Stomach (tissue), 9 donors: ENCODE data around the gene DESI1. TPM values are rescaled to one million over a fixed set of nuclear protein-coding genes. Genes with fewer than 3 reads are reported as not detected.
"Not testable (repeated sequence)": the region's sequence is repeated elsewhere in the genome, so short reads cannot be mapped to it uniquely, and the experiment has no call there.

ENCODE experiments used
- DNase-seq, 2 donors: peaks; one replicate each; pipeline versions ENCODE4 v3.0.0 to v3.0.0-alpha.2; 2013 to 2019
- H3K27ac ChIP-seq, 5 donors: fragments of 200-600 bp in 4 of 5; sonication (generic) in 4 of 5; one replicate each; pipeline ENCODE4 v1.5.1; 2013 to 2019; ENCODE audit warnings: mild to moderate bottlenecking in 1 of 5, moderate library complexity in 1 of 5
- H3K27me3 ChIP-seq, 3 donors: fragments of 200-600 bp; sonication (generic); one replicate each; pipeline ENCODE4 v1.5.1; 2017 to 2019; ENCODE audit warnings: mixed run types in 1 of 3
- H3K36me3 ChIP-seq, 4 donors: fragments of 200-600 bp; sonication (generic); 1 replicate in 3 of 4; 2 replicates in 1 of 4; pipeline ENCODE4 v1.5.1; 2016 to 2019
- H3K4me1 ChIP-seq, 4 donors: fragments of 200-600 bp; sonication (generic); one replicate each; pipeline ENCODE4 v1.5.1; 2016 to 2019
- H3K4me3 ChIP-seq, 4 donors: fragments of 200-600 bp; sonication (generic) in 3 of 4; one replicate each; pipeline ENCODE4 v1.5.1; 2016 to 2019; ENCODE audit warnings: mild to moderate bottlenecking in 1 of 4
- H3K9me3 ChIP-seq, 4 donors: fragments of 200-600 bp; sonication (generic); one replicate each; pipeline ENCODE4 v1.5.1; 2016 to 2019
- EP300 ChIP-seq: sonication (generic); formaldehyde crosslinking; IDR thresholded peaks from one replicate; pipeline ENCODE4 v1.6.1; 2017; ENCODE audit warnings: antibody characterized with exemption
- POLR2A ChIP-seq, 4 donors: fragments of 450-650 bp; IDR thresholded peaks; one replicate each; pipeline ENCODE4 v1.6.1; 2016; ENCODE audit warnings: antibody characterized with exemption in 4 of 4, control low read depth in 2 of 4, mild to moderate bottlenecking in 1 of 4, moderate library complexity in 1 of 4
- POLR2AphosphoS5 ChIP-seq, 3 donors: sonication (generic); formaldehyde crosslinking; IDR thresholded peaks; one replicate each; pipeline ENCODE4 v1.6.1; 2016; ENCODE audit warnings: antibody characterized with exemption in 3 of 3
- WGBS, 5 donors: extraction: QIAGEN DNeasy Blood & Tissue Kit in 3 of 5; methylation state at CpG; one replicate each; pipeline versions ENCODE4 v1.1.5 to v1.1.7; 2013 to 2018; 5-methylcytosine and 5-hydroxymethylcytosine counted together
- intact Hi-C: fragments of 100-400 bp; cut with DNase I; formaldehyde crosslinking; loops from one replicate; pipeline ENCODE4 v1.15.1; 2023; ENCODE audit warnings: low total_unique reads
- polyA plus RNA-seq, 3 donors: library from polyadenylated mRNA; stranded (reverse); fragments of 200-250 nt; gene quantifications; one replicate each; pipeline ENCODE4 v1.2.3, GENCODE V29; 2013
- total RNA-seq, 5 donors: library from RNA; depleted of rRNA; stranded (reverse); fragments of >200 nt; gene quantifications; one replicate each; pipeline versions ENCODE4 v1.1.0 to v1.2.3, GENCODE V29; 2014 to 2016
- TF ChIP-seq, protein P1 (sequence below), 7 experiments: fragments of 450-650 bp in 4 of 7; fragments of 200-600 bp in 3 of 7; sonication (generic) in 3 of 7; IDR thresholded peaks; one replicate each; pipeline ENCODE4 v1.5.1; 2016 to 2019; ENCODE audit warnings: antibody characterized with exemption in 7 of 7, control low read depth in 2 of 7, mild to moderate bottlenecking in 1 of 7
- donor health status: healthy with polysubstance abuse.
- donor health status: Bipolar disorder and iron deficiency.
- donor health status: healthy.

The DESI1 gene
- total and polyA plus RNA-seq, 8 donors, result 10.4 to 39.7 (median 15.8) TPM

DNA sequence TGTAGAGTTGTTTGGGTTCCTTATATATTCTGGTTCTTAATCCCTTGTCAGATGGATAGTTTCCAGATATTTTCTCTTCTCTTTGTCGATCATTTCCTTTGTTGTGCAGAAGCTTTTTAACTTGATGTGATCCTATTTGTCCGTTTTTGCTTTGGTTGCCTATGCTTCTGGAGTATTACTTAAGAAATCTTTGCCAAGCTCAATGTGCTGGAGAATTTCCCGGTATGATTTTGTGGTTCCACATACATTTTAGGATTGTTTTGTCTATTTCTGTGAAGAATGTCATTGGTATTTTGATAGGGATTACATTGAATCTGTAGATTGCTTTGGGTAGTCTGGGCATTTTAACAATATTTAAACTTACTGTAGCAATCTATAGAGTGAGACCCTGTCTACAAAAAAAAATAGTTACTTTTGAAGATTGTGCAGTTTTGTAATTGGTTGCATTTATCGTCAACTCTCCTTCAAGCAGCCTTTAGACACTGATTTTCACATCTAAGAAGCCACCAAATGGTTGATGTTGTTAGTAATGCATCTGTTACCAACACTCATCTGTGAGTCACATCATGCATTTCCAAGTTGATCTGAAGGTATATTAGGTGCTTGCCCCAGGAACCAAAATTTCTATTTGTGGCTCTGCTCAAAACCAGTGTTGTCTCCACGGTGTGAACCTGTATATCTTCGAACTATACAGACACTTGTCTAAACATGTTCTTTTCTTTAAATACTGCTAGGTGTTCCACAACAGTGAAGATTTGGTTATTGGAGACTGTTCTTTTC, 21.7 kb upstream of the DESI1 start:
- Histone ChIP-seq H3K27ac (no peak overlapping the region), H3K9me3 (no peaks in the 10 kb centered on the region), H3K4me1 (no peaks in the 10 kb centered on the region), H3K4me3 (no peak overlapping the region), H3K27me3 (no peaks in the 10 kb centered on the region), H3K36me3 (peaks cover 73 to 100% (median 100%) of the 10 kb centered on the region in 4 donors)
- no peak for DNase-seq
- TF ChIP-seq POLR2AphosphoS5 (IDR thresholded peaks at IDR 0.05) (no peak), POLR2A (IDR thresholded peaks at IDR 0.05) (no peak), EP300 (no peak)
- TF ChIP-seq, protein P1, sequence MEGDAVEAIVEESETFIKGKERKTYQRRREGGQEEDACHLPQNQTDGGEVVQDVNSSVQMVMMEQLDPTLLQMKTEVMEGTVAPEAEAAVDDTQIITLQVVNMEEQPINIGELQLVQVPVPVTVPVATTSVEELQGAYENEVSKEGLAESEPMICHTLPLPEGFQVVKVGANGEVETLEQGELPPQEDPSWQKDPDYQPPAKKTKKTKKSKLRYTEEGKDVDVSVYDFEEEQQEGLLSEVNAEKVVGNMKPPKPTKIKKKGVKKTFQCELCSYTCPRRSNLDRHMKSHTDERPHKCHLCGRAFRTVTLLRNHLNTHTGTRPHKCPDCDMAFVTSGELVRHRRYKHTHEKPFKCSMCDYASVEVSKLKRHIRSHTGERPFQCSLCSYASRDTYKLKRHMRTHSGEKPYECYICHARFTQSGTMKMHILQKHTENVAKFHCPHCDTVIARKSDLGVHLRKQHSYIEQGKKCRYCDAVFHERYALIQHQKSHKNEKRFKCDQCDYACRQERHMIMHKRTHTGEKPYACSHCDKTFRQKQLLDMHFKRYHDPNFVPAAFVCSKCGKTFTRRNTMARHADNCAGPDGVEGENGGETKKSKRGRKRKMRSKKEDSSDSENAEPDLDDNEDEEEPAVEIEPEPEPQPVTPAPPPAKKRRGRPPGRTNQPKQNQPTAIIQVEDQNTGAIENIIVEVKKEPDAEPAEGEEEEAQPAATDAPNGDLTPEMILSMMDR (IDR thresholded peaks at IDR 0.05), result no peak
- intact Hi-C loops, result no loop called here
- 89 to 98% (median 92%) methylated on average over 6 of the region's 6 CpGs for WGBS, 5 donors

DNA sequence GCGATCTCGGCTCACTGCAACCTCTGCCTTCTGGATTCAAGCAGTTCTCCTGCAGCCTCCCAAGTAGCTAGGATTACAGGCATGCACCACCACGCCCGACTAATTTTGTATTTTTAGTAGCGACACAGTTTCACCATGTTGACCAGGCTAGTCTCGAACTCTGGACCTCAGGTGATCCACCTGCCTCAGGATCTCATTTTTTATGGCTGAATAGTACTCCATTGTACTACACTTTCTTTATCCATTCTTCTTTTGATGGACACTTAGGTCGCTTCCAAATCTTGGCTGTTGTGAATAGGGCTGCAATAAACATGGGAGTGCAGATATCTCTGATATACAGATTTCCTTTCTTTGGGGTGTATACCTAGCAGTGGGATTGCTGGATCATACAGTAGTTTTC, 21.0 kb upstream of the DESI1 start:
- H3K4me3 ChIP-seq, result no peak overlapping the region
- no peak overlapping the region for H3K27ac ChIP-seq
- WGBS, 5 donors, result 95 to 98% (median 98%) methylated on average over 7 of the region's 7 CpGs
- intact Hi-C loops, result no loop called here
- no peaks in the 10 kb centered on the region for H3K27me3 ChIP-seq
- DNase-seq, result no peak
- TF ChIP-seq POLR2AphosphoS5 (IDR thresholded peaks at IDR 0.05) (no peak), EP300 (no peak), POLR2A (IDR thresholded peaks at IDR 0.05) (no peak)
- TF ChIP-seq, protein P1 (IDR thresholded peaks at IDR 0.05), result no peak
- H3K36me3 ChIP-seq, result peaks cover 73 to 100% (median 100%) of the 10 kb centered on the region in 4 donors
- H3K4me1 ChIP-seq, result peaks cover 0 to under 1% (median 0%) of the 10 kb centered on the region in 4 donors
- H3K9me3 ChIP-seq, result no peaks in the 10 kb centered on the region

DNA sequence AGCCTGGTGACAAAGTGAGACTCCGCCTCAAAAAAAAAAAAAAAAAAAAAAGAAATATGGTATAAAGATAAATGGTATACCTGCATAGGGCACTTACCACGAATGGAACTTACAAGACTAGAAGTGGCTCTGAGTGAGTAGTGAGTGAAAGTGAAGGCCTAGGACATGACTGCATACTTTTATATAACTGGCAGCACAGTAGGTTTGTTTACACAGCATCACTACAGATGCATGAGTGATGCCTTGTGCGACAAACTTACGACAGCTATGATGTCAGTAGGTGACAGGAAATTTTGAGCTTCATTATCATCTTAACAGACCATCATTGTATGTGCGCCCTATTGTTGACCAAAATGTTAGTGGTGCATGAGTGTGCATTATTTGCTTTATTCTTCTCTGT, 17.9 kb upstream of the DESI1 start:
- TF ChIP-seq EP300, result no peak
- Histone ChIP-seq H3K4me1 (peaks cover 0 to 6% (median 0%) of the 10 kb centered on the region in 4 donors), H3K4me3 (no peak overlapping the region), H3K36me3 (peaks cover 88 to 100% (median 100%) of the 10 kb centered on the region in 4 donors), H3K9me3 (no peaks in the 10 kb centered on the region), H3K27me3 (no peaks in the 10 kb centered on the region), H3K27ac (no peak overlapping the region)
- WGBS, 5 donors, result 81 to 93% (median 86%) methylated on average over 5 of the region's 5 CpGs
- no peak for DNase-seq
- intact Hi-C loops, result no loop called here

DNA sequence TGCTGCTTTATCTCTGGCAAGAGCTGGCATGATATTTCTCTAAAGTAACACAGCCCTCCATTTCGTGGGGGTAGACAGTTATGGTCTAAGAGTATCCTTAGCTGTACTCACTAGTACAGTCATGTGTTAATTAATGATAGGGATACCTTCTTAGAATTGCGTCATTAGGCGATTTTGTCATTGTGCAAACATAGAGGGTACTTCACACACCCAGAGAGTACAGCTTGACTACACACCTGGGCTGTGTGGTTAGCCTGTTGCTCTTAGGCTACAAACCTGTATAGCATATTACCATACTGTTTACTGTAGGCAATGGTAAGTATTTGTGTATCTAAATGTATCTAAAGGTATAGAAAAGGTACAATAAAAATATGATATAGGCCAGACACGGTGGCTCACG, 17.3 kb upstream of the DESI1 start:
- H3K9me3 ChIP-seq, result no peaks in the 10 kb centered on the region
- TF ChIP-seq POLR2A (IDR thresholded peaks at IDR 0.05), result no peak
- no peak for TF ChIP-seq EP300
- TF ChIP-seq, protein P1 (IDR thresholded peaks at IDR 0.05), result no peak
- TF ChIP-seq POLR2AphosphoS5 (IDR thresholded peaks at IDR 0.05), result no peak
- intact Hi-C loops, result no loop called here
- H3K4me1 ChIP-seq, result peaks cover 0 to 6% (median 0%) of the 10 kb centered on the region in 4 donors
- no peak for DNase-seq
- peaks cover 85 to 100% (median 100%) of the 10 kb centered on the region in 4 donors for H3K36me3 ChIP-seq
- WGBS, 5 donors, result 88 to 93% (median 91%) methylated on average over 5 of the region's 5 CpGs
- H3K27ac ChIP-seq, result no peak overlapping the region
- no peak overlapping the region for H3K4me3 ChIP-seq
- no peaks in the 10 kb centered on the region for H3K27me3 ChIP-seq

DNA sequence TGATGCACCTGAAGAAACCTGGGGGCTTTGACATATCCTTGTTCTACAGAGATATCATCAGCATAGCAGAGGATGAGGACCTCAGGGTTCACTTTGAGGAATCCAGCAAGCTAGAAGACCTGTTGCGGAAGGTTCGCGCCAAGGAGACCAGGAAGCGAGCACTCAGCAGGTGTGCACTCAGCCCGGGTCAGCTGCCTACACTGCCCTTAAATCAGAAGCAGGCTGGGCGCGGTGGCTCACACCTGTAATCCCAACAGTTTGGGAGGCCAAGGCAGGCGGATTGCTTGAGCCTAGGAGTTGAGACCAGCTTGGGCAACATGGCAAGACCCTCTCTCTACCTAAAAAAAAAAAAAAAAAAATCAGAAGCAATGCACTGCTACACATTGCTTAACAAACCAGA, 16.8 kb upstream of the DESI1 start:
- H3K4me3 ChIP-seq, intact Hi-C loops, H3K27ac ChIP-seq, DNase-seq, H3K9me3 ChIP-seq, H3K27me3 ChIP-seq, H3K4me1 ChIP-seq: not testable (repeated sequence)
- peaks cover 80 to 100% (median 99%) of the 10 kb centered on the region in 4 donors for H3K36me3 ChIP-seq
- WGBS, 5 donors, result 94 to 98% (median 96%) methylated on average over 8 of the region's 8 CpGs
